ENCODE data around the gene PARL.

GRCh38 chr3:183807881-183808280 lies 76.8 kb downstream of the PARL start:
- TF ChIP-seq, protein P1, sequence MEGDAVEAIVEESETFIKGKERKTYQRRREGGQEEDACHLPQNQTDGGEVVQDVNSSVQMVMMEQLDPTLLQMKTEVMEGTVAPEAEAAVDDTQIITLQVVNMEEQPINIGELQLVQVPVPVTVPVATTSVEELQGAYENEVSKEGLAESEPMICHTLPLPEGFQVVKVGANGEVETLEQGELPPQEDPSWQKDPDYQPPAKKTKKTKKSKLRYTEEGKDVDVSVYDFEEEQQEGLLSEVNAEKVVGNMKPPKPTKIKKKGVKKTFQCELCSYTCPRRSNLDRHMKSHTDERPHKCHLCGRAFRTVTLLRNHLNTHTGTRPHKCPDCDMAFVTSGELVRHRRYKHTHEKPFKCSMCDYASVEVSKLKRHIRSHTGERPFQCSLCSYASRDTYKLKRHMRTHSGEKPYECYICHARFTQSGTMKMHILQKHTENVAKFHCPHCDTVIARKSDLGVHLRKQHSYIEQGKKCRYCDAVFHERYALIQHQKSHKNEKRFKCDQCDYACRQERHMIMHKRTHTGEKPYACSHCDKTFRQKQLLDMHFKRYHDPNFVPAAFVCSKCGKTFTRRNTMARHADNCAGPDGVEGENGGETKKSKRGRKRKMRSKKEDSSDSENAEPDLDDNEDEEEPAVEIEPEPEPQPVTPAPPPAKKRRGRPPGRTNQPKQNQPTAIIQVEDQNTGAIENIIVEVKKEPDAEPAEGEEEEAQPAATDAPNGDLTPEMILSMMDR (conservative IDR thresholded peaks at IDR 0.05), result no peak
- no peak for TF ChIP-seq EZH2 (IDR thresholded peaks at IDR 0.05; ENCODE audit: low read depth)
